GM19025 (cell line): Measurements from ENCODE around the gene PRKAG2.
"Not testable (repeated sequence)": the region's sequence is repeated elsewhere in the genome, so short reads cannot be mapped to it uniquely, and the experiment has no call there.

ENCODE experiments used
- ATAC-seq: cut with Tn5 transposase; IDR thresholded peaks from one replicate; pipeline ENCODE4 v1.9.1; 2021; ENCODE audit warnings: mild to moderate bottlenecking, low read depth, moderate library complexity; ENCODE audit not compliant: unreplicated experiment

The PRKAG2 gene

GRCh38 chr7:151586531-151587260, 290.2 kb downstream of the PRKAG2 start:
- ATAC-seq, result no peak

GRCh38 chr7:151585744-151586393, 291.0 kb downstream of the PRKAG2 start:
- ATAC-seq, result no peak

- ATAC-seq, result no peak
Measured at GRCh38 chr7:151581741-151582140, 295.2 kb downstream of the PRKAG2 start.

GRCh38 chr7:151579644-151580043, 297.3 kb downstream of the PRKAG2 start:
- ATAC-seq, result no peak

GRCh38 chr7:151575410-151575809, 301.5 kb downstream of the PRKAG2 start:
- ATAC-seq, result no peak

GRCh38 chr7:151573046-151573445, 303.9 kb downstream of the PRKAG2 start:
- ATAC-seq, result not testable (repeated sequence)

- no peak for ATAC-seq
Measured at GRCh38 chr7:151572136-151572535, 304.8 kb downstream of the PRKAG2 start.

- no peak for ATAC-seq
Measured at GRCh38 chr7:151571471-151571870, 305.4 kb downstream of the PRKAG2 start.

- no peak for ATAC-seq
Measured at GRCh38 chr7:151570366-151570915, 306.5 kb downstream of the PRKAG2 start.

- ATAC-seq, result no peak
Measured at GRCh38 chr7:151568956-151569940, 307.7 kb downstream of the PRKAG2 start.

- no peak for ATAC-seq
Measured at GRCh38 chr7:151566897-151567320, 310.0 kb downstream of the PRKAG2 start.

- ATAC-seq, result no peak
Measured at GRCh38 chr7:151565541-151565940, 311.4 kb downstream of the PRKAG2 start.

- no peak for ATAC-seq
Measured at GRCh38 chr7:151560243-151560642, 316.7 kb downstream of the PRKAG2 start.

- ATAC-seq, result no peak
Measured at GRCh38 chr7:151559557-151560183, 317.2 kb downstream of the PRKAG2 start.

GRCh38 chr7:151558575-151558974, 318.3 kb downstream of the PRKAG2 start:
- no peak for ATAC-seq

- ATAC-seq, result no peak
Measured at GRCh38 chr7:151556592-151556991, 320.3 kb downstream of the PRKAG2 start.

- no peak for ATAC-seq
Measured at GRCh38 chr7:151553356-151553755, 323.6 kb downstream of the PRKAG2 start.

- ATAC-seq, result no peak
Measured at GRCh38 chr7:151552352-151553028, 324.4 kb downstream of the PRKAG2 start.

GRCh38 chr7:151551820-151552219, 325.1 kb downstream of the PRKAG2 start:
- no peak for ATAC-seq
